ENCODE data around the gene ZNF174.

The ZNF174 gene

DNA sequence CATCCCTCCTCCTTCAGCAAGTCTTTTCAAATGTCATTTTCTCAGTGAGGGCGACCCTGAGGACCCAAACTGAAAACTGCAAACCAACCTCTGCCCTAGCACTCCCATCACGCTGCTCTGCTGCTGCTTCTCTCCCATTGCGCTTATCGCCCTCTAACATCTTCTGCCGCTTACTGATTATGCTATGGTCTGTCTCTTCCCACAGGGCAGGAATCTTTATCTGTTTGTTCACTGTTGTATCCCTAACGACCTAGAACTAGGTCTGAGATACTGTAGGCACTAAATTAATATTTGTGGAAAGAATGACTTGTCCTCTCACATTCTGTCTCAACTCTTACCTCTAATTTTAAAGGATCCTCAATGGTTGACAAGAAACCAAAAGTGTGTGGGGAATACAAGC, 12.7 kb upstream of the ZNF174 start:
- Mint-ChIP-seq H3K27ac (no peak overlapping the region), H3K36me3 (ENCODE audit: low read depth) (peaks cover 93% of the 10 kb centered on the region), H3K9me3 (peaks cover 65% of the 10 kb centered on the region), H3K27me3 (ENCODE audit: low read depth) (no peaks in the 10 kb centered on the region), H3K4me1 (no peaks in the 10 kb centered on the region), H3K4me3 (no peak overlapping the region)
- TF ChIP-seq, protein P1, sequence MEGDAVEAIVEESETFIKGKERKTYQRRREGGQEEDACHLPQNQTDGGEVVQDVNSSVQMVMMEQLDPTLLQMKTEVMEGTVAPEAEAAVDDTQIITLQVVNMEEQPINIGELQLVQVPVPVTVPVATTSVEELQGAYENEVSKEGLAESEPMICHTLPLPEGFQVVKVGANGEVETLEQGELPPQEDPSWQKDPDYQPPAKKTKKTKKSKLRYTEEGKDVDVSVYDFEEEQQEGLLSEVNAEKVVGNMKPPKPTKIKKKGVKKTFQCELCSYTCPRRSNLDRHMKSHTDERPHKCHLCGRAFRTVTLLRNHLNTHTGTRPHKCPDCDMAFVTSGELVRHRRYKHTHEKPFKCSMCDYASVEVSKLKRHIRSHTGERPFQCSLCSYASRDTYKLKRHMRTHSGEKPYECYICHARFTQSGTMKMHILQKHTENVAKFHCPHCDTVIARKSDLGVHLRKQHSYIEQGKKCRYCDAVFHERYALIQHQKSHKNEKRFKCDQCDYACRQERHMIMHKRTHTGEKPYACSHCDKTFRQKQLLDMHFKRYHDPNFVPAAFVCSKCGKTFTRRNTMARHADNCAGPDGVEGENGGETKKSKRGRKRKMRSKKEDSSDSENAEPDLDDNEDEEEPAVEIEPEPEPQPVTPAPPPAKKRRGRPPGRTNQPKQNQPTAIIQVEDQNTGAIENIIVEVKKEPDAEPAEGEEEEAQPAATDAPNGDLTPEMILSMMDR (IDR thresholded peaks at IDR 0.05; ENCODE audit: unreplicated experiment in 3 of 3), result no peak

DNA sequence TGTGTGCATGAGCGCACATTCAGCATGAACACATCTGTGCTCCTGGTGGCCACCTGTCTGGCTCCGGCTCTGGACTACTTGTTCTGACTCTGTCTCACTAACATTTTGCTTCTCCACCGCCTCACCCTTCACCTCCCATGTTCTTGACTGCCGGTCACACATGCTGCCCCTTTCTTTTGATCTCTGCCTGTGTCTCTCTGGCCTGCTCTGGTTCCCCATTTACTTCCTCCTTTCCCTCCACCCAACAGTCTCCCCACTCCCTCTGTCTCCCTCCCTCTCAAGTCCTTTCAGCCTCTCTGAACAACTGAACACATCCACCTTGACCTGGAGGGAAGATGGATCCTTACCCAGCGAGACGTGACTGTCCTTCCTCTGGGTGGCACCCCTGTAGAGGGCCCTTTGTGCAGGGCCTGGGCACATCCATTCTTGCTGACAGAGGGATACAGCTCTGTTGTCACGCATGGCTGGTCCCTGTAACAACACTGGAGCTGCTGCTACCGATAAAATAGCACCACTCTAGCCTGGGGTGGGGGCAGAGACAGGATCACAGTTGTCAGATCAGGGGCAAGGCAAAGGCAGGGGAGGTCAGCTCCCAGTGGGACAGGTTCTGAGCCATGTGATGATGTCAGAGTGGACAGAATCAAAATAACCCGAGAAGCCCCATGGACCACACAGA, 11.2 kb upstream of the ZNF174 start:
- Mint-ChIP-seq H3K4me1 (no peaks in the 10 kb centered on the region), H3K27ac (no peak overlapping the region), H3K9me3 (peaks cover 62% of the 10 kb centered on the region), H3K4me3 (no peak overlapping the region), H3K36me3 (ENCODE audit: low read depth) (peaks cover 93% of the 10 kb centered on the region), H3K27me3 (ENCODE audit: low read depth) (peaks cover 1% of the 10 kb centered on the region)
- TF ChIP-seq, protein P1 (IDR thresholded peaks at IDR 0.05; ENCODE audit: unreplicated experiment in 3 of 3), result no peak

DNA sequence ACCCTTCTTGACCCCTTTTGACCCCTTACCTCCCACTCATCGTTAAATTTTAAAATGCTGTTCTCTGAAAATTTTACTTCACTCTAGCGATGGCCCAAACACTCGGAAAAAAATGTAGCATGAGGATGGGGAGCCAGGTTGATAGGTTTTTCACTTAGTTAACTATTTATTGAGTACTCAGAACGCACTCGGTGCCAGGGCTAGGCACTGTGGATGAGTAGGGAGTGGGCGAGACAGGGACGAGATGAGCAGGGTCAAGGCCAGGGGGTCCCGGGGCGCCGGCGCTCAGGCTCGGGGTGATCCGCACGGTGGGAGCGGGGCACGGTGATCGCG, 603 bp upstream of the ZNF174 start:
- TF ChIP-seq, protein P1 (IDR thresholded peaks at IDR 0.05; ENCODE audit: unreplicated experiment in 3 of 3), result no peak
- Mint-ChIP-seq H3K36me3 (ENCODE audit: low read depth) (peaks cover 81% of the 10 kb centered on the region), H3K9me3 (peaks cover 62% of the 10 kb centered on the region), H3K27ac (peak overlapping the region; percentile 31 to 93 (median 76)), H3K4me1 (peaks cover 13% of the 10 kb centered on the region), H3K4me3 (peak overlapping the region; percentile 86 to 98 (median 95)), H3K27me3 (ENCODE audit: low read depth) (no peaks in the 10 kb centered on the region)

- TF ChIP-seq, protein P1 (IDR thresholded peaks at IDR 0.05; ENCODE audit: unreplicated experiment in 3 of 3), result no peak
- Mint-ChIP-seq H3K27me3 (ENCODE audit: low read depth) (no peaks in the 10 kb centered on the region), H3K36me3 (ENCODE audit: low read depth) (peaks cover 81% of the 10 kb centered on the region), H3K27ac (peak overlapping the region; percentile 79 to 93 (median 87)), H3K4me1 (peaks cover 13% of the 10 kb centered on the region), H3K9me3 (peaks cover 64% of the 10 kb centered on the region), H3K4me3 (peak overlapping the region; percentile 86 to 98 (median 95))
Observed at GRCh38 chr16:3401719-3402397, 843 bp downstream of the ZNF174 start.

GRCh38 chr16:3408561-3409197, 7.7 kb downstream of the ZNF174 start:
- Mint-ChIP-seq H3K27me3 (ENCODE audit: low read depth) (no peaks in the 10 kb centered on the region), H3K36me3 (ENCODE audit: low read depth) (peaks cover 95% of the 10 kb centered on the region), H3K9me3 (peaks cover 83% of the 10 kb centered on the region), H3K4me3 (no peak overlapping the region), H3K4me1 (no peaks in the 10 kb centered on the region), H3K27ac (no peak overlapping the region)
- TF ChIP-seq, protein P1 (IDR thresholded peaks at IDR 0.05; ENCODE audit: unreplicated experiment in 3 of 3), result no peak
